ENCODE data around the gene RNF215. TPM values are rescaled to one million over a fixed set of nuclear protein-coding genes. Genes with fewer than 3 reads are reported as not detected.

The RNF215 gene
- total and polyA plus RNA-seq, 2 of the 13 experiments (the other 11 are each of a cell fraction or from before 2014, with no cell fraction given) = 5.3 to 6.1 TPM

GRCh38 chr22:30421695-30422480 is 34.7 kb upstream of the RNF215 start (continued):
- TF ChIP-seq, protein P1, sequence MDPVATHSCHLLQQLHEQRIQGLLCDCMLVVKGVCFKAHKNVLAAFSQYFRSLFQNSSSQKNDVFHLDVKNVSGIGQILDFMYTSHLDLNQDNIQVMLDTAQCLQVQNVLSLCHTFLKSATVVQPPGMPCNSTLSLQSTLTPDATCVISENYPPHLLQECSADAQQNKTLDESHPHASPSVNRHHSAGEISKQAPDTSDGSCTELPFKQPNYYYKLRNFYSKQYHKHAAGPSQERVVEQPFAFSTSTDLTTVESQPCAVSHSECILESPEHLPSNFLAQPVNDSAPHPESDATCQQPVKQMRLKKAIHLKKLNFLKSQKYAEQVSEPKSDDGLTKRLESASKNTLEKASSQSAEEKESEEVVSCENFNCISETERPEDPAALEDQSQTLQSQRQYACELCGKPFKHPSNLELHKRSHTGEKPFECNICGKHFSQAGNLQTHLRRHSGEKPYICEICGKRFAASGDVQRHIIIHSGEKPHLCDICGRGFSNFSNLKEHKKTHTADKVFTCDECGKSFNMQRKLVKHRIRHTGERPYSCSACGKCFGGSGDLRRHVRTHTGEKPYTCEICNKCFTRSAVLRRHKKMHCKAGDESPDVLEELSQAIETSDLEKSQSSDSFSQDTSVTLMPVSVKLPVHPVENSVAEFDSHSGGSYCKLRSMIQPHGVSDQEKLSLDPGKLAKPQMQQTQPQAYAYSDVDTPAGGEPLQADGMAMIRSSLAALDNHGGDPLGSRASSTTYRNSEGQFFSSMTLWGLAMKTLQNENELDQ (CRISPR knock-in tag; IDR thresholded peaks at IDR 0.05; ENCODE audit: borderline replicate concordance) = no peak
- TF ChIP-seq TCF12 (IDR thresholded peaks at IDR 0.05) = no peak
- no peak for TF ChIP-seq TCF12 (CRISPR knock-in tag; IDR thresholded peaks at IDR 0.05)
- TF ChIP-seq ZNF891 (CRISPR knock-in tag; IDR thresholded peaks at IDR 0.05) = no peak
- no peak for TF ChIP-seq ZNF678 (CRISPR knock-in tag; IDR thresholded peaks at IDR 0.05)
- peak; percentile 36; the same call in 1 of the 2 replicates for TF ChIP-seq KAT8 (CRISPR knock-in tag; IDR thresholded peaks at IDR 0.05)
- TF ChIP-seq ZNF224 (CRISPR knock-in tag; IDR thresholded peaks at IDR 0.05) = no peak
- no peak for TF ChIP-seq PRDM15 (CRISPR knock-in tag; IDR thresholded peaks at IDR 0.05)
- TF ChIP-seq, protein P2, sequence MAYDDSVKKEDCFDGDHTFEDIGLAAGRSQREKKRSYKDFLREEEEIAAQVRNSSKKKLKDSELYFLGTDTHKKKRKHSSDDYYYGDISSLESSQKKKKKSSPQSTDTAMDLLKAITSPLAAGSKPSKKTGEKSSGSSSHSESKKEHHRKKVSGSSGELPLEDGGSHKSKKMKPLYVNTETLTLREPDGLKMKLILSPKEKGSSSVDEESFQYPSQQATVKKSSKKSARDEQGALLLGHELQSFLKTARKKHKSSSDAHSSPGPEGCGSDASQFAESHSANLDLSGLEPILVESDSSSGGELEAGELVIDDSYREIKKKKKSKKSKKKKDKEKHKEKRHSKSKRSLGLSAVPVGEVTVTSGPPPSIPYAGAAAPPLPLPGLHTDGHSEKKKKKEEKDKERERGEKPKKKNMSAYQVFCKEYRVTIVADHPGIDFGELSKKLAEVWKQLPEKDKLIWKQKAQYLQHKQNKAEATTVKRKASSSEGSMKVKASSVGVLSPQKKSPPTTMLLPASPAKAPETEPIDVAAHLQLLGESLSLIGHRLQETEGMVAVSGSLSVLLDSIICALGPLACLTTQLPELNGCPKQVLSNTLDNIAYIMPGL (CRISPR knock-in tag; IDR thresholded peaks at IDR 0.05; ENCODE audit: borderline replicate concordance in 1 of 2, low read depth in 1 of 2) = no peak; a peak in 1 of 4 replicates
- no peak for TF ChIP-seq JUND (CRISPR knock-in tag; IDR thresholded peaks at IDR 0.05)
- TF ChIP-seq ZKSCAN5 (CRISPR knock-in tag; IDR thresholded peaks at IDR 0.05) = no peak
- TF ChIP-seq POLR2A (IDR thresholded peaks at IDR 0.05; ENCODE audit: insufficient read depth in 1 of 2, low read depth in 2 of 2, low read length in 2 of 2) = peak; percentile 61 to 81; a peak in 3 of 4 replicates
- TF ChIP-seq ZNF30 (CRISPR knock-in tag; IDR thresholded peaks at IDR 0.05) = no peak
- TF ChIP-seq SMYD3 (CRISPR knock-in tag; IDR thresholded peaks at IDR 0.05) = no peak
- TF ChIP-seq ZFP82 (CRISPR knock-in tag; IDR thresholded peaks at IDR 0.05; ENCODE audit: borderline replicate concordance) = no peak
- TF ChIP-seq, protein P3, sequence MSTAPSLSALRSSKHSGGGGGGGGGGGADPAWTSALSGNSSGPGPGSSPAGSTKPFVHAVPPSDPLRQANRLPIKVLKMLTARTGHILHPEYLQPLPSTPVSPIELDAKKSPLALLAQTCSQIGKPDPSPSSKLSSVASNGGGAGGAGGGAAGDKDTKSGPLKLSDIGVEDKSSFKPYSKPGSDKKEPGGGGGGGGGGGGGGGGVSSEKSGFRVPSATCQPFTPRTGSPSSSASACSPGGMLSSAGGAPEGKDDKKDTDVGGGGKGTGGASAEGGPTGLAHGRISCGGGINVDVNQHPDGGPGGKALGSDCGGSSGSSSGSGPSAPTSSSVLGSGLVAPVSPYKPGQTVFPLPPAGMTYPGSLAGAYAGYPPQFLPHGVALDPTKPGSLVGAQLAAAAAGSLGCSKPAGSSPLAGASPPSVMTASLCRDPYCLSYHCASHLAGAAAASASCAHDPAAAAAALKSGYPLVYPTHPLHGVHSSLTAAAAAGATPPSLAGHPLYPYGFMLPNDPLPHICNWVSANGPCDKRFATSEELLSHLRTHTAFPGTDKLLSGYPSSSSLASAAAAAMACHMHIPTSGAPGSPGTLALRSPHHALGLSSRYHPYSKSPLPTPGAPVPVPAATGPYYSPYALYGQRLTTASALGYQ (CRISPR knock-in tag; IDR thresholded peaks at IDR 0.05) = 0 out of 2 replicates have a peak, but pooled peaks have one; percentile 29
- peak; percentile 21; the same call in 1 of the 2 replicates for TF ChIP-seq ETV5 (CRISPR knock-in tag; IDR thresholded peaks at IDR 0.05; ENCODE audit: borderline replicate concordance)
- TF ChIP-seq, protein P4, sequence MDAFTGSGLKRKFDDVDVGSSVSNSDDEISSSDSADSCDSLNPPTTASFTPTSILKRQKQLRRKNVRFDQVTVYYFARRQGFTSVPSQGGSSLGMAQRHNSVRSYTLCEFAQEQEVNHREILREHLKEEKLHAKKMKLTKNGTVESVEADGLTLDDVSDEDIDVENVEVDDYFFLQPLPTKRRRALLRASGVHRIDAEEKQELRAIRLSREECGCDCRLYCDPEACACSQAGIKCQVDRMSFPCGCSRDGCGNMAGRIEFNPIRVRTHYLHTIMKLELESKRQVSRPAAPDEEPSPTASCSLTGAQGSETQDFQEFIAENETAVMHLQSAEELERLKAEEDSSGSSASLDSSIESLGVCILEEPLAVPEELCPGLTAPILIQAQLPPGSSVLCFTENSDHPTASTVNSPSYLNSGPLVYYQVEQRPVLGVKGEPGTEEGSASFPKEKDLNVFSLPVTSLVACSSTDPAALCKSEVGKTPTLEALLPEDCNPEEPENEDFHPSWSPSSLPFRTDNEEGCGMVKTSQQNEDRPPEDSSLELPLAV (CRISPR knock-in tag; conservative IDR thresholded peaks at IDR 0.05; ENCODE audit: low read depth) = no peak
